ENCODE measurements around the gene HOXC6. TPM values are rescaled to one million over a fixed set of nuclear protein-coding genes. Genes with fewer than 3 reads are reported as not detected.

HOXC6 gene
- total RNA-seq, 4 donors from 2014 or later, result 0.48 TPM; not detected in 3

DNA sequence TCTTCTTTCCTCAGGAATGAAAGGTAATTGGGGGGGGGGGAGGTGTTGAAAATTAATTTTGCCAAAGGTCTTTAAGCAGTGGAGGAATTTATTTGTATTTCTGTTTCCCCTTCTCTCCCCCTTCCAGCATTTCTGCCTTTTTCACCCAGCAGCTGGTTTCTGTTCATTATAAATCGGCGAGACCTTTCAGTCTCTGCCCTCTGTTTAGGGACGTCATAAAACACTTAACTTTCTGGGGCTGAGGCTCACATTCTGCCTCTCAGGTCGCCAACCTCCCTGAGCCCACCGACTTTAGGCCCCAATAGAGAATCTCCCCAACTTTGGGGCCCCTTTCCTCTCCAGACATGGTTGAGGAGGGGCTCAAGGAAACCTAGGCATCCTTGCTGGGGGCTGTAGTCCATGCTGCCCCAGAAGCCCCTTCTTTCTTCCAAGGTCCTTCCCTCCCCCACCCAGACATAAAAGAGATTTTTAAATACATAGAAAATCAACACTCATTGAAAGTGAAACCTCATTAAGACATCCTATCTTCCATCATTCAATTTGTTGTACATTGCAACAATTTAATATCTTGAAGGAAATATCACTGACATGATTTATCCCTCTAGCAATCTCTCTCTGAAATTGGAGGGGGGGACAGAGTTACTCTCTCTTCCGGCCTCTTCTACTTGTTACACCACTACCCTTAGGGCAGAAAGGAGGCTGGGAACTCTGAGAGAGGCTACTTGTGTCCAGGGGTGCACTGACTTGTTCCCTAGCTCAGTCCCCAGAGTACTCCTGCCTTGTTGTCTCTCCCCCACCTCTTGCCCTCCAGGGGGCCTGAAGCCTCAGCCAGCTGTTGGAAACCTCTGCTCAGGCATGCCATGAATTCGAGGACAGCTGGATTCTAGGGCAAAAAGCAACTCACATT is 2.5 kb upstream of the HOXC6 start:
- 21 to 23% methylated on average over 4 to 7 of the region's 7 CpGs for WGBS, 2 donors (ENCODE audit: low coverage in 1 of 2)
- peaks cover 100% of the 10 kb centered on the region for H3K27me3 ChIP-seq
- in situ Hi-C loops (cut with MboI; ENCODE audit: low pct_ligation_motif_present in 1 of 4, low pct_unique_long_range_greater_than_20kb in 1 of 4, low sequenced_read_pairs in 3 of 4) (loop anchor here in 2 of 4 donors (5.0 to 10.0 kb wide), 2 partner anchors 167 to 169 kb away; no protein-coding TSS in a partner anchor), intact Hi-C loops (cut with DNase I; ENCODE audit: low total_unique reads) (no loop called here)
- DNase-seq, result no peak
- H3K4me3 ChIP-seq, result no peak overlapping the region
- H3K9me3 ChIP-seq, result no peaks in the 10 kb centered on the region
- H3K36me3 ChIP-seq, result no peaks in the 10 kb centered on the region
- no peak overlapping the region for H3K27ac ChIP-seq
- no peak for TF ChIP-seq EP300 (IDR thresholded peaks at IDR 0.05; ENCODE audit: low read depth)
- TF ChIP-seq, protein P1, sequence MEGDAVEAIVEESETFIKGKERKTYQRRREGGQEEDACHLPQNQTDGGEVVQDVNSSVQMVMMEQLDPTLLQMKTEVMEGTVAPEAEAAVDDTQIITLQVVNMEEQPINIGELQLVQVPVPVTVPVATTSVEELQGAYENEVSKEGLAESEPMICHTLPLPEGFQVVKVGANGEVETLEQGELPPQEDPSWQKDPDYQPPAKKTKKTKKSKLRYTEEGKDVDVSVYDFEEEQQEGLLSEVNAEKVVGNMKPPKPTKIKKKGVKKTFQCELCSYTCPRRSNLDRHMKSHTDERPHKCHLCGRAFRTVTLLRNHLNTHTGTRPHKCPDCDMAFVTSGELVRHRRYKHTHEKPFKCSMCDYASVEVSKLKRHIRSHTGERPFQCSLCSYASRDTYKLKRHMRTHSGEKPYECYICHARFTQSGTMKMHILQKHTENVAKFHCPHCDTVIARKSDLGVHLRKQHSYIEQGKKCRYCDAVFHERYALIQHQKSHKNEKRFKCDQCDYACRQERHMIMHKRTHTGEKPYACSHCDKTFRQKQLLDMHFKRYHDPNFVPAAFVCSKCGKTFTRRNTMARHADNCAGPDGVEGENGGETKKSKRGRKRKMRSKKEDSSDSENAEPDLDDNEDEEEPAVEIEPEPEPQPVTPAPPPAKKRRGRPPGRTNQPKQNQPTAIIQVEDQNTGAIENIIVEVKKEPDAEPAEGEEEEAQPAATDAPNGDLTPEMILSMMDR (IDR thresholded peaks at IDR 0.05), result no peak
- TF ChIP-seq POLR2AphosphoS5 (IDR thresholded peaks at IDR 0.05), result no peak
- TF ChIP-seq POLR2A (IDR thresholded peaks at IDR 0.05), result no peak
- peaks cover 7 to 24% (median 9%) of the 10 kb centered on the region in 4 donors for H3K4me1 ChIP-seq

DNA sequence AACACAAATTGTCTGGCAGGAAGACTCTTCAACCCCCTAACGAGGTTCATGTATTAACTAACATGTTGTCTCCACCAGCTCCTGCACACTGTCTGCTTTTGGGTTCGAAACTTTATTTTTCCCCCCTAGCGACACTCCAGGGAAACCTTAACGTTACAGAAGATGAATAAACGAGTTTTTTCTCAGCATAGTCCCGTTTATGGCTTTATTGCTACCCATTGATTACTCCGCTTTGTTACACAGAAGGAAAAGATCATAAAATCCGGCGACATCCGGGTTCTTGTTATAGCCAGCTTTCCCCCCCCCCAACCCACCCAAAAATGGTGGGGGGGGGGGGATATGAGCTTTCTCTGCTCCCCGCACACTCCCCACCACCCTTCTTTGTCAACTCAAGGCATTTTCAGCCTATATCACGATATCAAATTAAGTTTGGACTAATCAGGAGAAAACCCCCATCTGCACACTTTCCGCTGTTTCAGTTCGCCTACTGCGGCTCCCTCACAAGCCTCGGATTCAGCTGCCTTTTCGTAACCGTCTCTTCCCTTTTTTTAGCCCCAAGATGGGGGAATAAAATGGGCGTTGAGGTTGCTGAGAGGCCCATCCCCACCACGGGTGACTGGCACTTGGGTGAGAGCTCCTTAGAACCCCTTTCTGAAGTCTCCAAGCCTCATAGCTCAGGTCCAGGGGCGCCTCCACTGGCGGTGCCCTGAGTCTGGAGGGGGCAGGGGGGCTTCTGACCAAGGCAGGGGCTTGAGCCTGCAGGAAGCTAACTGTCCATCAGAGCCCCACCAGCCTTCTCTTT is 1.4 kb upstream of the HOXC6 start:
- WGBS, 2 donors (ENCODE audit: low coverage in 1 of 2), result 4 to 16% methylated on average over 7 to 22 of the region's 22 CpGs
- Histone ChIP-seq H3K36me3 (no peaks in the 10 kb centered on the region), H3K9me3 (no peaks in the 10 kb centered on the region), H3K27ac (no peak overlapping the region), H3K27me3 (peaks cover 100% of the 10 kb centered on the region), H3K4me1 (peaks cover 7 to 24% (median 11%) of the 10 kb centered on the region in 4 donors), H3K4me3 (no peak overlapping the region)
- intact Hi-C loops (cut with DNase I; ENCODE audit: low total_unique reads) (no loop called here), in situ Hi-C loops (cut with MboI; ENCODE audit: low pct_ligation_motif_present in 1 of 4, low pct_unique_long_range_greater_than_20kb in 1 of 4, low sequenced_read_pairs in 3 of 4) (loop anchor here in 2 of 4 donors (5.0 to 10.0 kb wide), 2 partner anchors 165 to 168 kb away; no protein-coding TSS in a partner anchor)
- TF ChIP-seq, protein P1 (IDR thresholded peaks at IDR 0.05), result no peak
- no peak for TF ChIP-seq EP300 (IDR thresholded peaks at IDR 0.05; ENCODE audit: low read depth)
- TF ChIP-seq POLR2AphosphoS5 (IDR thresholded peaks at IDR 0.05), result no peak
- TF ChIP-seq POLR2A (IDR thresholded peaks at IDR 0.05), result no peak
- no peak for DNase-seq

DNA sequence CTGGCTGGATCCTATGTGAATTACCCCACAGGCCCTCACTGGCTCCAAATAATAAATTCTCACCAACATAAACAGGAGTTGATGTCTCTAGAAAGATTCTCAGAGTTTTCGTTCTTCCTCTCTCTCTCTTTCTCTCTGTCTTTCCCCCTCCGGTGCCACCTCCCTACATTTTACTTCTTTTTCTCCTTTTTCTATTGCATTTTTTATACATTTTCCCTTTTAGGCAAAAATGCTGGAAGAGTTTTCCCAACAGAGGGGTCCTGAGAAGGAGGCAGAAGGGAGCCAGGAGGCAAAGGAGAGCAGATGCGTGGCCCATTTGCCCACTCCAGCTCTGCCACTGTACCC is 826 bp upstream of the HOXC6 start:
- TF ChIP-seq POLR2AphosphoS5 (IDR thresholded peaks at IDR 0.05) (no peak), POLR2A (IDR thresholded peaks at IDR 0.05) (no peak), EP300 (IDR thresholded peaks at IDR 0.05; ENCODE audit: low read depth) (no peak)
- TF ChIP-seq, protein P1 (IDR thresholded peaks at IDR 0.05), result no peak
- no peak for DNase-seq
- Histone ChIP-seq H3K36me3 (no peaks in the 10 kb centered on the region), H3K27me3 (peaks cover 100% of the 10 kb centered on the region), H3K27ac (no peak overlapping the region), H3K9me3 (no peaks in the 10 kb centered on the region), H3K4me1 (peaks cover 7 to 24% (median 11%) of the 10 kb centered on the region in 4 donors), H3K4me3 (no peak overlapping the region)
- in situ Hi-C loops (cut with MboI; ENCODE audit: low pct_ligation_motif_present in 1 of 4, low pct_unique_long_range_greater_than_20kb in 1 of 4, low sequenced_read_pairs in 3 of 4), result loop anchor here in 2 of 4 donors (5.0 to 10.0 kb wide), 2 partner anchors 165 to 167 kb away; no protein-coding TSS in a partner anchor
- WGBS, 2 donors (ENCODE audit: low coverage in 1 of 2), result 29 to 44% methylated on average over 3 of the region's 3 CpGs
- intact Hi-C loops (cut with DNase I; ENCODE audit: low total_unique reads), result no loop called here
